WERI-Rb-1 (cell line): ENCODE data around the gene SULT1C4.

Experiments
- DNase-seq: peaks from one replicate; pipeline ENCODE4 v3.0.0-alpha.2; 2020
- H3K27ac ChIP-seq: fragments of 250-450 bp; sonication (Bioruptor Pico); 2 replicates; pipeline ENCODE4 v1.5.1; 2020; ENCODE audit warnings: mild to moderate bottlenecking, moderate library complexity
- H3K27me3 ChIP-seq: fragments of 250-450 bp; sonication (Bioruptor Pico); 2 replicates; pipeline ENCODE4 v1.5.1; 2021; ENCODE audit warnings: mild to moderate bottlenecking, low read depth, moderate library complexity; ENCODE audit not compliant: insufficient read depth, severe bottlenecking
- H3K36me3 ChIP-seq: fragments of 250-450 bp; sonication (Bioruptor Pico); 2 replicates; pipeline ENCODE4 v1.5.1; 2020; ENCODE audit warnings: mild to moderate bottlenecking, moderate library complexity
- H3K4me3 ChIP-seq: 2 replicates; pipeline ENCODE4 v1.5.1; 2011; ENCODE audit warnings: low read depth, mild to moderate bottlenecking, control low read depth, low read length
- H3K9me3 ChIP-seq: fragments of 250-450 bp; sonication (Bioruptor Pico); 2 replicates; pipeline ENCODE4 v1.5.1; 2021; ENCODE audit warnings: mild to moderate bottlenecking, moderate library complexity; ENCODE audit not compliant: severe bottlenecking
- TF ChIP-seq, protein P1 (sequence below): IDR thresholded peaks from 2 replicates; pipeline ENCODE4 v1.5.1; 2011; ENCODE audit warnings: low read depth, mild to moderate bottlenecking, control low read depth, inconsistent platforms, low read length

Gene SULT1C4

DNA sequence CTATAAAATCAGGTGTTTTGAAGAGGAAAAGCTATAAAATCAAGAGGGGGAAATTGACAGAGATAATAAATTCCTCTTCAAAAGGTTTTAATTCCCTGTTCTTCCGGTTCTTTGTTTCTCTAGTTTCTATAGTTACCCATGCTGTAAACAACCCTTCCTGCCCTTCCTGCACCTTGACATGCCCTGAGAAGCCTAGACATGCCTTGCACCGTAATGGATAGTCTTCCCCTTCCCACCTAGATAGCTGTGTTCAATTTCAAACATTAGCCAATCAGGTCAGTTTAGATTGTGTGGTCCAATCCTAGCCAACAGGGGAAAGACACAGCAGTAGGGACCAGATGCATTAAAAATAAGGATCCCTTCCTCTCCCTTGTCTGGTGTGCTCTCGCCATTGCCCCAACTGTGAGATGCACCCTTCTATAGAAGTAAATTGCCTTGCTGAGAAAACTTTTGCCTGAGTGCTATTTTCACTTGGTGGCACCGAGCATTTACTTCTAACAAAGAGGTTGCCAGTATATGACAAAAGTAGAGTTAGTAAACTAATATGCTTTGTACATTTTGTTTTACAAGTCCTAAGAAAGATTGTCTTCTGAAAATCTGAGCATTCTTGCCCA lies 27.1 kb downstream of the SULT1C4 start:
- Histone ChIP-seq H3K27ac (no peak overlapping the region), H3K4me3 (no peak overlapping the region), H3K36me3 (no peaks in the 10 kb centered on the region), H3K9me3 (peaks cover 2% of the 10 kb centered on the region), H3K27me3 (no peaks in the 10 kb centered on the region)
- TF ChIP-seq, protein P1, sequence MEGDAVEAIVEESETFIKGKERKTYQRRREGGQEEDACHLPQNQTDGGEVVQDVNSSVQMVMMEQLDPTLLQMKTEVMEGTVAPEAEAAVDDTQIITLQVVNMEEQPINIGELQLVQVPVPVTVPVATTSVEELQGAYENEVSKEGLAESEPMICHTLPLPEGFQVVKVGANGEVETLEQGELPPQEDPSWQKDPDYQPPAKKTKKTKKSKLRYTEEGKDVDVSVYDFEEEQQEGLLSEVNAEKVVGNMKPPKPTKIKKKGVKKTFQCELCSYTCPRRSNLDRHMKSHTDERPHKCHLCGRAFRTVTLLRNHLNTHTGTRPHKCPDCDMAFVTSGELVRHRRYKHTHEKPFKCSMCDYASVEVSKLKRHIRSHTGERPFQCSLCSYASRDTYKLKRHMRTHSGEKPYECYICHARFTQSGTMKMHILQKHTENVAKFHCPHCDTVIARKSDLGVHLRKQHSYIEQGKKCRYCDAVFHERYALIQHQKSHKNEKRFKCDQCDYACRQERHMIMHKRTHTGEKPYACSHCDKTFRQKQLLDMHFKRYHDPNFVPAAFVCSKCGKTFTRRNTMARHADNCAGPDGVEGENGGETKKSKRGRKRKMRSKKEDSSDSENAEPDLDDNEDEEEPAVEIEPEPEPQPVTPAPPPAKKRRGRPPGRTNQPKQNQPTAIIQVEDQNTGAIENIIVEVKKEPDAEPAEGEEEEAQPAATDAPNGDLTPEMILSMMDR: no peak
- DNase-seq: no peak

DNA sequence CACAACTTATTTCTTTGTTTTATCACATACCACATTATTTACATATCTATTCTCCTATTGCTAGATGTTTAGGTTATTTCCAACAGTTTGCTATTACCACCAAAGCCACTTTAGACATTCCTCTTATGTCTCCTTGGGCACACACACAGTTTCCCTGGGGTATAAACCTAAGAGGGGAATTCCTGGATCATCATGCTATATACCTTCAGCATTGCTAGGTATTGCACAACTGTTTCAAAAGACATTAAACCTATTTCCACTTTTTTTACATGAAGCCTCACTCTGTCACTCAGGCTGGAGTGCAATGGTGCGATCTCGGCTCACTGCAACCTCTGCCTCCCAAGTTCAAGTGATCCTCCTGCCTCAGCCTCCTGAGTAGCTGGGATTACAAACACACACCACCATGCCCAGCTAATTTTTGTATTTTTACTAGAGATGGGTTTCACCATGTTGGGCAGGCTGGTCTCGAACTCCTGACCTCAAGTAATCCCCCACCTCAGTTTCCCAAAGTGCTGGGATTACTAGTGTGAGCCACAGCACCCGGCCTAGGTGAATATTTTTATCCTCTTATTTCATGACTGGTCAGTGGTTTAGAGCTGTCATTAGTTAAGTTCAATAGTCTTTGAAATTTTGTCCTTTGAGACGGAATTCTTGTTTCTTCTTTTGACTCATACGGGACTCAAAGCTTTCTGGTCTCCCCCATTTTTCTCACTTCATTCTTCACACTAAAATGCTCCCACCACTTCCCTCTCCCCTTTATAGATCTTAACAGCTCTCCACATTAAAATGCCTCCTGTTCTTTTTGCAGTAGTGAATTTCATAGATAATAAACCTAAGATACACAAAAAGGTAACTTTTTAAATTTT lies 30.3 kb downstream of the SULT1C4 start:
- no peak overlapping the region for H3K4me3 ChIP-seq
- peaks cover 2% of the 10 kb centered on the region for H3K9me3 ChIP-seq
- H3K27me3 ChIP-seq: no peaks in the 10 kb centered on the region
- H3K27ac ChIP-seq: no peak overlapping the region
- TF ChIP-seq, protein P1: no peak
- no peaks in the 10 kb centered on the region for H3K36me3 ChIP-seq
- no peak for DNase-seq

DNA sequence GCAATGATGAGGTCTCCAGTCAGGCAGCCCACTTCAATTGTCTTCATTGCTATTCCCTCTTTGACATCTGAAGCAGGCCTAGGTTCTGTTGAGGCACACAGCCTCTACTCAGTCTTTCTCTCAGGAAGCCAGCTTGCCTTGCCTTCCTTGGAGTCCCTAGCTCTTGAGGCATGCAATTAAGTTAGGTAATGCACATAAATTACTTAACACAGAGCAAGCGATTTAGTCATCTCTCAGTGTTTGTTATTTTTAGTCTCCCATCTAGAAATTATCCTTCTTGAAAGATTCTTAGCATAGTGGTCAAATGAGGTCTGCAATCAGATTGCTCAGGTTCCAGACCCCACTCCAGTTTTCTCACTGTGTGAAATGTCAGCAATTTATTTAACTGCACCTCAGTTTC lies 32.0 kb downstream of the SULT1C4 start:
- TF ChIP-seq, protein P1: no peak
- Histone ChIP-seq H3K27me3 (no peaks in the 10 kb centered on the region), H3K27ac (no peak overlapping the region), H3K9me3 (peaks cover 2% of the 10 kb centered on the region), H3K36me3 (no peaks in the 10 kb centered on the region), H3K4me3 (no peak overlapping the region)
- DNase-seq: no peak

DNA sequence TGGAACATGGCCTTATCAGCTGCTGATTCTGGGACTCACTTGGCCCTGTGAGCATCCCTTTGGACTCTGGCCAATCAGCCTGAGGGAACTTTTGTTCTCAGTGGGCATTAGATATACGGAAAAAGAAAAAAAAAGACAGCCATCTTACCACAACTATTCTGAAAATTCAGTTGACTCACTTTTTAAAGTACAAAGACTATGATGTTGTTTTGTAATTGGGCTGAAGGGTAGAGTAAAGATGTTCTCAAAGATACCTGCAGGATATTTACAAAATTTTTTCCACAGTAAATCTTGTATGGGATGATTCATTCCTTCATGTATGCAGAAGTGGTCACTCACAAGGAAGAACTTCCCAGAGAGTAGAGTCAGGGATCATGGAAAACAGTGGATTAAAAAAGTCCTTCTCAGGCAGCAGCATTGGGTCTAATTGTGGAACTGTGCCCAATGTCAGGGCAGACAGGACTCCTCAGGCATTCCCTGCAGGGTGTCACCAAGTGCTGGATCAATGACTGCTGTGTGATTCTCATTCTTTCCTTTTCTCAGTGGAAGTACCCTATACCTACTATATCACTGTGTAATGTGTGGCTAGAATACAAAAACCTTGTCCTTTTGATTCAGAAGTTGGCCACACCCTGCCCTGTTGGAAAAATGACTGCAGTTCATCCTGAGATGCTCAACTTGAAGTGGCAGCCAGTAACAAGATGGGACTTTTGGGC lies 35.4 kb downstream of the SULT1C4 start:
- Histone ChIP-seq H3K27me3 (no peaks in the 10 kb centered on the region), H3K9me3 (no peaks in the 10 kb centered on the region), H3K36me3 (no peaks in the 10 kb centered on the region), H3K27ac (no peak overlapping the region), H3K4me3 (no peak overlapping the region)
- no peak for DNase-seq
- TF ChIP-seq, protein P1: no peak

DNA sequence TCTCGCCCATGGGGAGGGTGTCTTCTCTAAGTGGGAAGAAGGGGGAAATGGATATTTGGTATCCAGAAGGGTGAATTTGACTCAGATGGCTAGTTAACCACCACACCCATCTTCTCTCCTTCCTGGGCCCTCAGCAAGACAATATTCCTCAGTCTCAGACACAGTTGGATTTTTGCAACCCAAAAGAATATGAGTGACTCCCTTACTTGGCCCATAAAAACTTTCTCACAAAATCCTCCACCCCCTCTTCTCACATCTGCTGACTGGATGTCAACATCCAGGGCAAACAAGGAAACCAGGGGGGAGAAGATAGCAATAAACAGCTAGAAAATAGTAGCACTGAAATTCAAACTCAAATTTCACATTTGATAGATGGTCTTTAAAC lies 35.9 kb downstream of the SULT1C4 start:
- DNase-seq: no peak
- no peak overlapping the region for H3K27ac ChIP-seq
- TF ChIP-seq, protein P1: no peak
- H3K9me3 ChIP-seq: no peaks in the 10 kb centered on the region
- no peaks in the 10 kb centered on the region for H3K36me3 ChIP-seq
- H3K27me3 ChIP-seq: no peaks in the 10 kb centered on the region
- H3K4me3 ChIP-seq: no peak overlapping the region
